Vagina (tissue), 2 donors: Measurements from ENCODE around the gene VWA3B.

Experiments
- POLR2A ChIP-seq, 2 donors: fragments of 450-650 bp; IDR thresholded peaks; one replicate each; pipeline ENCODE4 v1.6.1; 2017; ENCODE audit warnings: antibody characterized with exemption in 2 of 2, mild to moderate bottlenecking in 2 of 2, moderate library complexity in 2 of 2
- TF ChIP-seq, protein P1 (sequence below), 3 experiments: fragments of 450-650 bp in 2 of 3; fragments of 200-600 bp in 1 of 3; sonication (generic) in 1 of 3; IDR thresholded peaks; one replicate each; pipeline ENCODE4 v1.5.1; 2017 to 2019; ENCODE audit warnings: antibody characterized with exemption in 3 of 3, mild to moderate bottlenecking in 2 of 3, moderate library complexity in 2 of 3

DNA sequence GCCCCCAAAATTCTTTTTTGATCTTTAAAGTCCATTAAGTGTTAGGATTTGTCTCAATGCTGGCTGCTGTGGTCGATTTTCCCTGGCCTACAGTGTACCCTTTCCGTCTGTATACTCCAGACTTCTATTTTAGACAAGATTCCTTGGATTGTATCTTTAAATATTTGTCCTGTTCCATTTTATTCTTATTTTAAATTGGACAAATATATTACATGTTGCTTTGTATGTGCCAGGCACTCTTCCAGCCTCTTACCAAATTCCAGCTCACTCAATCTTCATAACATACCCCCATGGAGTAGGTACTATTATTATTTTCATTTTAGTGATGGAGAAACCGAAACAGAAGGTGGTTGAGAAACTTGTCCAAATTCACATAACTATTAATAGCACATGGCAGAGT lies 58.1 kb downstream of the VWA3B start:
- TF ChIP-seq, protein P1, sequence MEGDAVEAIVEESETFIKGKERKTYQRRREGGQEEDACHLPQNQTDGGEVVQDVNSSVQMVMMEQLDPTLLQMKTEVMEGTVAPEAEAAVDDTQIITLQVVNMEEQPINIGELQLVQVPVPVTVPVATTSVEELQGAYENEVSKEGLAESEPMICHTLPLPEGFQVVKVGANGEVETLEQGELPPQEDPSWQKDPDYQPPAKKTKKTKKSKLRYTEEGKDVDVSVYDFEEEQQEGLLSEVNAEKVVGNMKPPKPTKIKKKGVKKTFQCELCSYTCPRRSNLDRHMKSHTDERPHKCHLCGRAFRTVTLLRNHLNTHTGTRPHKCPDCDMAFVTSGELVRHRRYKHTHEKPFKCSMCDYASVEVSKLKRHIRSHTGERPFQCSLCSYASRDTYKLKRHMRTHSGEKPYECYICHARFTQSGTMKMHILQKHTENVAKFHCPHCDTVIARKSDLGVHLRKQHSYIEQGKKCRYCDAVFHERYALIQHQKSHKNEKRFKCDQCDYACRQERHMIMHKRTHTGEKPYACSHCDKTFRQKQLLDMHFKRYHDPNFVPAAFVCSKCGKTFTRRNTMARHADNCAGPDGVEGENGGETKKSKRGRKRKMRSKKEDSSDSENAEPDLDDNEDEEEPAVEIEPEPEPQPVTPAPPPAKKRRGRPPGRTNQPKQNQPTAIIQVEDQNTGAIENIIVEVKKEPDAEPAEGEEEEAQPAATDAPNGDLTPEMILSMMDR (IDR thresholded peaks at IDR 0.05): no peak
- no peak for TF ChIP-seq POLR2A (IDR thresholded peaks at IDR 0.05)
